Gastroesophageal sphincter (tissue), 4 donors: ENCODE results near the gene SIPA1L3. TPM values are rescaled to one million over a fixed set of nuclear protein-coding genes. Genes with fewer than 3 reads are reported as not detected.

Source experiments
- ATAC-seq: fragments of 150-250 bp; one replicate; pipeline ENCODE4 v1.9.1; 2016; ENCODE audit warnings: mild to moderate bottlenecking, moderate library complexity
- H3K27ac ChIP-seq, 4 donors: fragments of 200-600 bp; sonication (generic) in 3 of 4; 1 replicate in 3 of 4; 2 replicates in 1 of 4; pipeline ENCODE4 v1.5.1; 2016 to 2019
- H3K27me3 ChIP-seq: fragments of 200-600 bp; sonication (generic); one replicate; pipeline ENCODE4 v1.5.1; 2019
- H3K36me3 ChIP-seq, 2 donors: fragments of 200-600 bp; sonication (generic); one replicate each; pipeline ENCODE4 v1.5.1; 2019; ENCODE audit warnings: control low read depth in 1 of 2
- H3K4me1 ChIP-seq, 3 donors: fragments of 200-600 bp; sonication (generic); 1 replicate in 2 of 3; 2 replicates in 1 of 3; pipeline ENCODE4 v1.5.1; 2016 to 2019; ENCODE audit warnings: control low read depth in 2 of 3
- H3K4me3 ChIP-seq, 2 donors: fragments of 200-600 bp; sonication (generic); one replicate each; pipeline ENCODE4 v1.5.1; 2019; ENCODE audit warnings: mild to moderate bottlenecking in 1 of 2, moderate library complexity in 1 of 2
- H3K9me3 ChIP-seq, 3 donors: fragments of 200-600 bp; sonication (generic); one replicate each; pipeline ENCODE4 v1.5.1; 2017 to 2019; ENCODE audit warnings: control low read depth in 2 of 3
- EP300 ChIP-seq: sonication (generic); formaldehyde crosslinking; IDR thresholded peaks from one replicate; pipeline ENCODE4 v1.6.1; 2017; ENCODE audit warnings: antibody characterized with exemption, mild to moderate bottlenecking
- POLR2A ChIP-seq, 2 donors: fragments of 450-650 bp; IDR thresholded peaks; one replicate each; pipeline ENCODE4 v1.6.1; 2017; ENCODE audit warnings: antibody characterized with exemption in 2 of 2, mild to moderate bottlenecking in 2 of 2, moderate library complexity in 1 of 2
- POLR2AphosphoS5 ChIP-seq: sonication (generic); formaldehyde crosslinking; IDR thresholded peaks from one replicate; pipeline ENCODE4 v1.6.1; 2017; ENCODE audit warnings: antibody characterized with exemption
- WGBS, 2 donors: methylation state at CpG; one replicate each; pipeline ENCODE4 v1.1.5; 2018; ENCODE audit warnings: low coverage in 1 of 2; 5-methylcytosine and 5-hydroxymethylcytosine counted together
- total RNA-seq, 4 donors: library from RNA; depleted of rRNA; stranded (reverse); fragments of >200 nt; gene quantifications; one replicate each; pipeline ENCODE4 v1.1.0, GENCODE V29; 2016
- TF ChIP-seq, protein P1 (sequence below), 4 experiments: fragments of 200-600 bp in 2 of 4; fragments of 450-650 bp in 2 of 4; sonication (generic) in 1 of 4; IDR thresholded peaks; one replicate each; pipeline ENCODE4 v1.5.1; 2017 to 2019; ENCODE audit warnings: antibody characterized with exemption in 4 of 4, mild to moderate bottlenecking in 2 of 4, moderate library complexity in 2 of 4

The SIPA1L3 gene
- total RNA-seq, 4 donors from 2014 or later, result 5.9 to 20.2 (median 11.8) TPM

DNA sequence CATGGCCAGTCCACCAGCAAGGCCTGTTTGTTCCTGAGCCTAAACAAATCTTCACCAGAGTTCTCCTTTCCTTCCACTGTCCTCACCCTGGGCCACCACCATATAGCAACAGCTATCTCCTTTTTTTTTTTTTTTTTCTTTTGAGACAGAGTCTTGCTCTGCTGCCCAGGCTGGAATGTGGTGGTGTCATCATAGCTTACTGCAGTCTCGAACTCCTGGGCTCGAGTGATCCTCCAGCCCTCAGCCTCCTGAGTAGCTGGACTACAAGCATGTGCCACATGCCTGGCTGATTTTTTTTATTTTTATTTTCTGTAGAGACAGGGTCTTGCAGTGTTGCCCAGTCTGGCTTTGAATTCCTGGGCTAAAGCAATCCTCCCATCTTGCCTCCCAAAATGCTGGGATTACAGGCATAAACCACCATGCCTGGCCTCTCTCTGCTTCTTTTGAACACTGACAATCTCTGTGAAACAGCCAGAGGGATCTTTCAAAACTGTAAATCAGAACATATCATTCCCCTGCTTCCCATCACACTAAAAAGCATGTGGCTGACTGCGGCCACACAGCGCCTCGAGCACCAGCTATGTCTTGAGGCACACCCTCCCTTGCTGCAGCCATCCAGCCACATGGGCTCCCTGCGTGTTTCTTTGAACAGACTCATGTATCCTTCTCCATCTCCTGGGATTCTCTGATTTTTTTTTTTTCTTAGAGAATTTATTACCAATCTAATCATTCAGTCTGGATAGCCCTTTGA is 110.6 kb downstream of the SIPA1L3 start:
- H3K36me3 ChIP-seq, result no peaks in the 10 kb centered on the region
- no peak overlapping the region for H3K4me3 ChIP-seq
- 96 to 100% methylated on average over 4 to 6 of the region's 6 CpGs for WGBS, 2 donors
- no peak overlapping the region for H3K27ac ChIP-seq
- no peaks in the 10 kb centered on the region for H3K4me1 ChIP-seq
- TF ChIP-seq EP300, result no peak
- no peak for TF ChIP-seq POLR2A (IDR thresholded peaks at IDR 0.05)
- no peak for TF ChIP-seq POLR2AphosphoS5
- TF ChIP-seq, protein P1, sequence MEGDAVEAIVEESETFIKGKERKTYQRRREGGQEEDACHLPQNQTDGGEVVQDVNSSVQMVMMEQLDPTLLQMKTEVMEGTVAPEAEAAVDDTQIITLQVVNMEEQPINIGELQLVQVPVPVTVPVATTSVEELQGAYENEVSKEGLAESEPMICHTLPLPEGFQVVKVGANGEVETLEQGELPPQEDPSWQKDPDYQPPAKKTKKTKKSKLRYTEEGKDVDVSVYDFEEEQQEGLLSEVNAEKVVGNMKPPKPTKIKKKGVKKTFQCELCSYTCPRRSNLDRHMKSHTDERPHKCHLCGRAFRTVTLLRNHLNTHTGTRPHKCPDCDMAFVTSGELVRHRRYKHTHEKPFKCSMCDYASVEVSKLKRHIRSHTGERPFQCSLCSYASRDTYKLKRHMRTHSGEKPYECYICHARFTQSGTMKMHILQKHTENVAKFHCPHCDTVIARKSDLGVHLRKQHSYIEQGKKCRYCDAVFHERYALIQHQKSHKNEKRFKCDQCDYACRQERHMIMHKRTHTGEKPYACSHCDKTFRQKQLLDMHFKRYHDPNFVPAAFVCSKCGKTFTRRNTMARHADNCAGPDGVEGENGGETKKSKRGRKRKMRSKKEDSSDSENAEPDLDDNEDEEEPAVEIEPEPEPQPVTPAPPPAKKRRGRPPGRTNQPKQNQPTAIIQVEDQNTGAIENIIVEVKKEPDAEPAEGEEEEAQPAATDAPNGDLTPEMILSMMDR (IDR thresholded peaks at IDR 0.05), result no peak
- no peaks in the 10 kb centered on the region for H3K27me3 ChIP-seq
- H3K9me3 ChIP-seq, result no peaks in the 10 kb centered on the region
- ATAC-seq, result no peak

DNA sequence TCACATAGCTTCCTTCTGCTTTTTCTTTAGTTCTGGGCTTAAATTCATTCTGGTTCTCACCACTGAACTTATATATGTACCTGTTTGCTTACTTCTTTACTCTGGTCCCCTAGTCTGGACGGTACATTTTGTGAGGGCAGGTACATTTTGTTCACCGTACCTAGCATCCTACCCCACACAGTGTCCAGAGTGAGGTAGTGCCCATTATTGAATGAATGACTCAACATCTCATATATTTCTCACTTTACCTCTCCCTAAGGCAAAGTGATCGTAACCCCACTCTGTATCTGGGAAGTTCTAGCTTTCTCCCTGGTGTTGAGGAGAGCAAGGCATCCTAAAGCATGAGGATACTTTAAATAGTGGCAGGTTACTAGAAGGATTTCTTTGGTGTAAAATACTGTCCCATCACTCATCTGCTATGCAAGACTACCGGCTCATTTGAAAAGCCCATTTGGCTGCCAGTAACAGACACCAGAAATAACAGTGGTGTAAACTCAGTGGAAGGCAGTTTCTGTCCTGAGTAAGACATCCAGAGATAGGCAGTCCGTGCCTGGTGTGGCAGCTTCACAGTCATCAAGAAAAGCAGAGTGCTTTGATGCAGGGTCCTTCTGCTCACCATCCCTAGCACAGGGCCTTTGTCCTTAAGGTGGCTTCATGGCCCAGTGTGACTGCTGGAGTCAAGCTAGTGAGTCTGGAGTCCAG is 111.8 kb downstream of the SIPA1L3 start:
- TF ChIP-seq, protein P1 (IDR thresholded peaks at IDR 0.05), result no peak
- TF ChIP-seq POLR2A (IDR thresholded peaks at IDR 0.05), result no peak
- TF ChIP-seq EP300, result no peak
- TF ChIP-seq POLR2AphosphoS5, result no peak

DNA sequence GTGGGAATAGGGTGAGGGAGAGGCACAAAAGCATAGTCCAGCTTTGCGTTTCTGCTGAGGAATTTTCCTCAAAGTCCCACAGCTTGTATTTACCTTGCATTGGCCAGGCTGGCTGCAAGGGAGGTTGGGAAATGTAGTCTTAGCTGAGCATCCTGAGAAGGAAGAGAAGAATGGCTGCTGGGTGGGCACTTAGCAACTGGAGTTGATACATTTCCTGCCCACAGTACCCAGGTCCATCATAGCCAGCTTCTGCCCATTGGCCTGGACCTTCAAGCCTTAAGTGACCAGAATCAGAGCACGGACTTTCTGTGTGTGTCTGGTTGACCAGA is 112.4 kb downstream of the SIPA1L3 start:
- H3K4me1 ChIP-seq, result peaks cover 0 to 8% (median 0%) of the 10 kb centered on the region in 3 donors
- no peak for ATAC-seq
- no peak for TF ChIP-seq POLR2AphosphoS5
- TF ChIP-seq EP300, result no peak
- TF ChIP-seq, protein P1 (IDR thresholded peaks at IDR 0.05), result no peak
- no peak for TF ChIP-seq POLR2A (IDR thresholded peaks at IDR 0.05)
- H3K9me3 ChIP-seq, result no peaks in the 10 kb centered on the region
- H3K36me3 ChIP-seq, result no peaks in the 10 kb centered on the region
- WGBS, 2 donors, result 56 to 67% methylated on average over 1 of the region's 2 CpGs
- no peaks in the 10 kb centered on the region for H3K27me3 ChIP-seq
- no peak overlapping the region for H3K27ac ChIP-seq
- no peak overlapping the region for H3K4me3 ChIP-seq

More for the DNA sequence above, 111.8 kb downstream of the SIPA1L3 start:
- Histone ChIP-seq H3K9me3 (no peaks in the 10 kb centered on the region), H3K27ac (no peak overlapping the region), H3K4me3 (no peak overlapping the region), H3K36me3 (no peaks in the 10 kb centered on the region), H3K4me1 (peaks cover 0 to 8% (median 0%) of the 10 kb centered on the region in 3 donors), H3K27me3 (no peaks in the 10 kb centered on the region)
- ATAC-seq, result no peak
- WGBS, 2 donors, result 83 to 97% methylated on average over 2 to 3 of the region's 5 CpGs

DNA sequence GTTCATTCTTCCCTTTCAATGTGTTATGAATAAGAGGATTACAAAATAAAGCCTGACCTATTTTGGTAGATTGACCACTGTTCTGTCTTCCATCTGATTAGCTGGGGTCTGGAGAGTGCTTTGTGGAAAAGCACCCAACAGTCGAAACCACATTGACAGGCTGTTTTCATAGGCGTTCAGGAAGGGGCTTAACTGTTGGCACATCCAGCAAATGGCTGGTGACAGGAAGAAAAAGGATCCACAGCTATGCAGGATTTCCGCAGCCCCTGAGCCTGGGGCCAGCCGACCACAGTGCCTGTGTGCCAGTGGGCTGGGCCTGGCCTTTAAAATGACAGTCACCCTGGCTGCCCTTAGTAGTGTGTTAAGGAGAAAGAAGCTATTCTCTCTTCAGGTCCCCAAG is 113.3 kb downstream of the SIPA1L3 start:
- no peak overlapping the region for H3K27ac ChIP-seq
- ATAC-seq, result no peak
- 53% methylated on average over 2 of the region's 4 CpGs; no CpG with 5 or more reads in 1 of the 2 donors for WGBS, 2 donors

More for the DNA sequence above, 113.3 kb downstream of the SIPA1L3 start:
- Histone ChIP-seq H3K27me3 (no peaks in the 10 kb centered on the region), H3K9me3 (no peaks in the 10 kb centered on the region), H3K4me1 (peaks cover 0 to 8% (median 0%) of the 10 kb centered on the region in 3 donors), H3K4me3 (no peak overlapping the region), H3K36me3 (no peaks in the 10 kb centered on the region)
- TF ChIP-seq POLR2A (IDR thresholded peaks at IDR 0.05), result no peak
- no peak for TF ChIP-seq POLR2AphosphoS5
- TF ChIP-seq, protein P1 (IDR thresholded peaks at IDR 0.05), result no peak
- TF ChIP-seq EP300, result no peak
